GM18873 (cell line): Measurements from ENCODE around the gene PSAT1.

Experiments used
- ATAC-seq: cut with Tn5 transposase; IDR thresholded peaks from one replicate; pipeline ENCODE4 v1.9.1; 2021; ENCODE audit warnings: mild to moderate bottlenecking, moderate library complexity, moderate number of reproducible peaks; ENCODE audit not compliant: unreplicated experiment, low FRiP score

Gene PSAT1

GRCh38 chr9:78314953-78315870 lies 18.3 kb downstream of the PSAT1 start:
- ATAC-seq: no peak

- ATAC-seq: no peak
Observed at GRCh38 chr9:78316166-78316892, 19.4 kb downstream of the PSAT1 start.

GRCh38 chr9:78319197-78320029 lies 22.5 kb downstream of the PSAT1 start:
- ATAC-seq: no peak

GRCh38 chr9:78320030-78320693 lies 23.2 kb downstream of the PSAT1 start:
- ATAC-seq: no peak

GRCh38 chr9:78320875-78321496 lies 24.1 kb downstream of the PSAT1 start:
- ATAC-seq: no peak

- ATAC-seq: no peak
Observed at GRCh38 chr9:78321505-78321904, 24.6 kb downstream of the PSAT1 start.

- no peak for ATAC-seq
Observed at GRCh38 chr9:78324068-78324650, 27.2 kb downstream of the PSAT1 start.

GRCh38 chr9:78324682-78325081 lies 27.8 kb downstream of the PSAT1 start:
- ATAC-seq: no peak

- ATAC-seq: no peak
Observed at GRCh38 chr9:78325343-78325742, 28.4 kb downstream of the PSAT1 start.

GRCh38 chr9:78325846-78326360 lies 29.0 kb downstream of the PSAT1 start:
- ATAC-seq: no peak

- ATAC-seq: no peak
Observed at GRCh38 chr9:78326564-78326963, 29.6 kb downstream of the PSAT1 start.

GRCh38 chr9:78332381-78332780 lies 35.5 kb downstream of the PSAT1 start:
- ATAC-seq: no peak

GRCh38 chr9:78348848-78349247 lies 51.9 kb downstream of the PSAT1 start:
- no peak for ATAC-seq

- peak; percentile 78 for ATAC-seq
Observed at GRCh38 chr9:78351816-78352215, 54.9 kb downstream of the PSAT1 start.

- no peak for ATAC-seq
Observed at GRCh38 chr9:78354324-78354973, 57.5 kb downstream of the PSAT1 start.

- no peak for ATAC-seq
Observed at GRCh38 chr9:78354989-78355388, 58.1 kb downstream of the PSAT1 start.

- no peak for ATAC-seq
Observed at GRCh38 chr9:78356634-78357033, 59.7 kb downstream of the PSAT1 start.

GRCh38 chr9:78357165-78357873 lies 60.4 kb downstream of the PSAT1 start:
- peak; percentile 90 for ATAC-seq
